Activated CD4-positive, alpha-beta T cell treated with anti-CD3 and anti-CD28 coated beads, Interleukin-2, Interleukin-4, amounts not matched to agents 100 ng/mL and 50 ng/mL, durations not matched to agents 16 hours and 8 hours (primary cell): ENCODE data around the gene SLK.

ENCODE experiments used
- DNase-seq: peaks from one replicate; pipeline ENCODE4 v3.0.0-alpha.2; 2020; ENCODE audit warnings: low spot score

The SLK gene

GRCh38 chr10:104034401-104035193 lies 67.7 kb downstream of the SLK start:
- no peak for DNase-seq

GRCh38 chr10:104035194-104036068 lies 68.5 kb downstream of the SLK start:
- no peak for DNase-seq

GRCh38 chr10:104036069-104036384 lies 69.1 kb downstream of the SLK start:
- no peak for DNase-seq

GRCh38 chr10:104036518-104037260 lies 69.7 kb downstream of the SLK start:
- DNase-seq = no peak

- no peak for DNase-seq
Observed at GRCh38 chr10:104037261-104037951, 70.5 kb downstream of the SLK start.

- DNase-seq = no peak
Observed at GRCh38 chr10:104038537-104038936, 71.6 kb downstream of the SLK start.

- no peak for DNase-seq
Observed at GRCh38 chr10:104038958-104039752, 72.2 kb downstream of the SLK start.

- no peak for DNase-seq
Observed at GRCh38 chr10:104040382-104040781, 73.4 kb downstream of the SLK start.

GRCh38 chr10:104040862-104041789 lies 74.2 kb downstream of the SLK start:
- no peak for DNase-seq

GRCh38 chr10:104041891-104042535 lies 75.1 kb downstream of the SLK start:
- no peak for DNase-seq

GRCh38 chr10:104043185-104043830 lies 76.4 kb downstream of the SLK start:
- DNase-seq = no peak

GRCh38 chr10:104043854-104044253 lies 76.9 kb downstream of the SLK start:
- DNase-seq = no peak

- no peak for DNase-seq
Observed at GRCh38 chr10:104045151-104046089, 78.5 kb downstream of the SLK start.

GRCh38 chr10:104046651-104047050 lies 79.7 kb downstream of the SLK start:
- no peak for DNase-seq

- DNase-seq = no peak
Observed at GRCh38 chr10:104049504-104050250, 82.7 kb downstream of the SLK start.

GRCh38 chr10:104052431-104052830 lies 85.5 kb downstream of the SLK start:
- no peak for DNase-seq

- no peak for DNase-seq
Observed at GRCh38 chr10:104053201-104053600, 86.3 kb downstream of the SLK start.
